Breast epithelium (tissue), 3 donors: ENCODE results near the gene SLC39A6.

Experiments
- POLR2A ChIP-seq: fragments of 450-650 bp; IDR thresholded peaks from one replicate; pipeline ENCODE4 v1.6.1; 2016; ENCODE audit warnings: antibody characterized with exemption, mild to moderate bottlenecking, moderate library complexity
- TF ChIP-seq, protein P1 (sequence below), 3 donors: fragments of 450-650 bp; IDR thresholded peaks; one replicate each; pipeline ENCODE4 v1.5.1; 2016 to 2017; ENCODE audit warnings: antibody characterized with exemption in 3 of 3, mild to moderate bottlenecking in 3 of 3, moderate library complexity in 3 of 3

DNA sequence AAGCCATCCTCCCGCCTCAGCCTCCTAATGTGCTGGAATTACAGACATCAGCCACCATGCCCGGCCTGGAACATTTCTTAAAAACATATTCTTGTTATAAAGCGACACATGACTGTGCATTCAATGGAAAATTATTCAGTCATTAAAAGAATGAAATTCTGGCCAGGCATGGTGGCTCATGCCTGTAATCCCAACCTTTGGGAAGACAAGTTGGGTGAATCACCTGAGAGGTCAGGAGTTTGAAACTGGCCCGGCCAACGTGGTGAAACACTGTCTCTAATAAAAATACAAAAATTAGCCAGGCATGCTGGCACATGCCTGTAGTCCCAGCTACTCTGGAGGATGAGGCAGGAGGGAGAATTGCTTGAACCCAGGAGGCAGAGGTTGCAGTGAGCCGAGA, 40.1 kb downstream of the SLC39A6 start:
- TF ChIP-seq, protein P1, sequence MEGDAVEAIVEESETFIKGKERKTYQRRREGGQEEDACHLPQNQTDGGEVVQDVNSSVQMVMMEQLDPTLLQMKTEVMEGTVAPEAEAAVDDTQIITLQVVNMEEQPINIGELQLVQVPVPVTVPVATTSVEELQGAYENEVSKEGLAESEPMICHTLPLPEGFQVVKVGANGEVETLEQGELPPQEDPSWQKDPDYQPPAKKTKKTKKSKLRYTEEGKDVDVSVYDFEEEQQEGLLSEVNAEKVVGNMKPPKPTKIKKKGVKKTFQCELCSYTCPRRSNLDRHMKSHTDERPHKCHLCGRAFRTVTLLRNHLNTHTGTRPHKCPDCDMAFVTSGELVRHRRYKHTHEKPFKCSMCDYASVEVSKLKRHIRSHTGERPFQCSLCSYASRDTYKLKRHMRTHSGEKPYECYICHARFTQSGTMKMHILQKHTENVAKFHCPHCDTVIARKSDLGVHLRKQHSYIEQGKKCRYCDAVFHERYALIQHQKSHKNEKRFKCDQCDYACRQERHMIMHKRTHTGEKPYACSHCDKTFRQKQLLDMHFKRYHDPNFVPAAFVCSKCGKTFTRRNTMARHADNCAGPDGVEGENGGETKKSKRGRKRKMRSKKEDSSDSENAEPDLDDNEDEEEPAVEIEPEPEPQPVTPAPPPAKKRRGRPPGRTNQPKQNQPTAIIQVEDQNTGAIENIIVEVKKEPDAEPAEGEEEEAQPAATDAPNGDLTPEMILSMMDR (IDR thresholded peaks at IDR 0.05) = no peak
- TF ChIP-seq POLR2A = no peak
